Liver (tissue), 9 donors: ENCODE results near the gene POU2F2. TPM values are rescaled to one million over a fixed set of nuclear protein-coding genes. Genes with fewer than 3 reads are reported as not detected.

ENCODE experiments used
- DNase-seq: peaks from one replicate; pipeline ENCODE4 v3.0.0-alpha.2; 2017; ENCODE audit warnings: low spot score
- H3K27ac ChIP-seq, 2 donors: one replicate each; pipeline ENCODE4 v1.7.0; 2013; ENCODE audit warnings: inconsistent platforms in 2 of 2, low read length in 2 of 2, control low read depth in 1 of 2, low read depth in 1 of 2, mild to moderate bottlenecking in 1 of 2
- H3K27me3 ChIP-seq, 4 donors: one replicate each; pipeline versions ENCODE4 v1.6.1 to v1.7.0; 2013; ENCODE audit warnings: low read length in 3 of 4, inconsistent platforms in 1 of 4, mild to moderate bottlenecking in 1 of 4, moderate library complexity in 1 of 4; ENCODE audit not compliant: control insufficient read depth in 4 of 4, insufficient read depth in 4 of 4
- H3K36me3 ChIP-seq, 4 donors: one replicate each; pipeline versions ENCODE4 v1.6.1 to v1.7.0; 2013; ENCODE audit warnings: low read length in 3 of 4, mild to moderate bottlenecking in 3 of 4, low read depth in 1 of 4, moderate library complexity in 1 of 4; ENCODE audit not compliant: control insufficient read depth in 4 of 4, insufficient read depth in 3 of 4
- H3K4me1 ChIP-seq, 4 donors: one replicate each; pipeline versions ENCODE4 v1.6.1 to v1.7.0; 2013; ENCODE audit warnings: low read length in 3 of 4, mild to moderate bottlenecking in 3 of 4, moderate library complexity in 1 of 4; ENCODE audit not compliant: control insufficient read depth in 4 of 4, insufficient read depth in 4 of 4
- H3K4me3 ChIP-seq, 3 donors: one replicate each; pipeline versions ENCODE4 v1.6.1 to v1.7.0; 2013; ENCODE audit warnings: low read length in 3 of 3, control low read depth in 1 of 3, low read depth in 1 of 3, mild to moderate bottlenecking in 1 of 3
- H3K9ac ChIP-seq, 2 donors: one replicate each; pipeline ENCODE4 v1.7.0; 2013; ENCODE audit warnings: low read length in 2 of 2, mild to moderate bottlenecking in 2 of 2, moderate library complexity in 2 of 2, control low read depth in 1 of 2, low read depth in 1 of 2
- H3K9me3 ChIP-seq, 4 donors: one replicate each; pipeline versions ENCODE4 v1.6.1 to v1.7.0; 2013; ENCODE audit warnings: low read length in 3 of 4; ENCODE audit not compliant: control insufficient read depth in 4 of 4
- EGR1 ChIP-seq, 2 donors: IDR thresholded peaks; 2 replicates each; pipeline ENCODE4 v1.6.1; 2016 to 2018; ENCODE audit warnings: antibody characterized with exemption in 2 of 2, low read depth in 2 of 2
- FOXA1 ChIP-seq: IDR thresholded peaks from 2 replicates; pipeline ENCODE4 v1.6.1; 2016; ENCODE audit warnings: antibody characterized with exemption
- FOXA2 ChIP-seq: IDR thresholded peaks from 2 replicates; pipeline ENCODE4 v1.6.1; 2016; ENCODE audit warnings: antibody characterized with exemption
- GABPA ChIP-seq, 2 donors: IDR thresholded peaks in 1 of 2; conservative IDR thresholded peaks in 1 of 2; 2 replicates each; pipeline ENCODE4 v1.6.1; 2016; ENCODE audit warnings: antibody characterized with exemption in 2 of 2, mild to moderate bottlenecking in 1 of 2, moderate library complexity in 1 of 2
- HNF4A ChIP-seq, 2 donors: conservative IDR thresholded peaks; 2 replicates each; pipeline ENCODE4 v1.6.1; 2016; ENCODE audit warnings: antibody characterized with exemption in 2 of 2, mild to moderate bottlenecking in 2 of 2
- HNF4G ChIP-seq: IDR thresholded peaks from 2 replicates; pipeline ENCODE4 v1.6.1; 2016; ENCODE audit warnings: antibody characterized with exemption
- JUND ChIP-seq, 2 donors: IDR thresholded peaks; 2 replicates each; pipeline ENCODE4 v1.6.1; 2016; ENCODE audit warnings: antibody characterized with exemption in 2 of 2
- NR2F2 ChIP-seq: IDR thresholded peaks from 2 replicates; pipeline ENCODE4 v1.6.1; 2016; ENCODE audit warnings: antibody characterized with exemption
- RAD21 ChIP-seq, 2 donors: IDR thresholded peaks; 2 replicates each; pipeline ENCODE4 v1.6.1; 2016; ENCODE audit warnings: antibody characterized with exemption in 2 of 2, mild to moderate bottlenecking in 2 of 2
- RXRA ChIP-seq, 2 donors: IDR thresholded peaks; 2 replicates each; pipeline ENCODE4 v1.6.1; 2017 to 2018; ENCODE audit warnings: antibody characterized with exemption in 2 of 2, mild to moderate bottlenecking in 1 of 2
- SP1 ChIP-seq: IDR thresholded peaks from 2 replicates; pipeline ENCODE4 v1.6.1; 2018; ENCODE audit warnings: antibody characterized with exemption, mild to moderate bottlenecking
- TAF1 ChIP-seq: conservative IDR thresholded peaks from 2 replicates; pipeline ENCODE4 v1.6.1; 2016; ENCODE audit warnings: antibody characterized with exemption, mild to moderate bottlenecking
- YY1 ChIP-seq: IDR thresholded peaks from 2 replicates; pipeline ENCODE4 v1.6.1; 2016; ENCODE audit warnings: antibody characterized with exemption, mild to moderate bottlenecking
- WGBS: extraction: QIAGEN DNeasy Blood & Tissue Kit; methylation state at CpG from one replicate; pipeline ENCODE4 v1.1.7; 2013; 5-methylcytosine and 5-hydroxymethylcytosine counted together
- polyA plus RNA-seq, 2 donors: library from polyadenylated mRNA; stranded (reverse) in 1 of 2; unstranded in 1 of 2; fragments of 200-250 nt in 1 of 2; fragments of >200 nt in 1 of 2; fragmentation: Nextera tagmentation in 1 of 2; extraction: Ambion mirVana in 1 of 2; gene quantifications; one replicate each; pipeline versions ENCODE4 v1.2.1 to v1.2.3, GENCODE V29; 2013 to 2015
- total RNA-seq, 2 donors: library from RNA; depleted of rRNA; stranded (reverse); fragments of >200 nt; gene quantifications; one replicate each; pipeline ENCODE4 v1.2.3, GENCODE V29; 2014
- TF ChIP-seq, protein P1 (sequence below): IDR thresholded peaks from 2 replicates; pipeline ENCODE4 v1.6.1; 2016; ENCODE audit warnings: antibody characterized with exemption
- TF ChIP-seq, protein P2 (sequence below): fragments of 150-350 bp; IDR thresholded peaks from 2 replicates; pipeline ENCODE4 v1.5.1; 2017; ENCODE audit warnings: improper control_type of control experiment, low read depth, low read length; ENCODE audit not compliant: missing input control
- TF ChIP-seq, protein P3 (sequence below): IDR thresholded peaks from 2 replicates; pipeline ENCODE4 v1.6.1; 2016; ENCODE audit warnings: antibody characterized with exemption
- TF ChIP-seq, protein P4 (sequence below): IDR thresholded peaks from 2 replicates; pipeline ENCODE4 v1.6.1; 2016; ENCODE audit warnings: antibody characterized with exemption
- TF ChIP-seq, protein P5 (sequence below): IDR thresholded peaks from 2 replicates; pipeline ENCODE4 v1.6.1; 2016; ENCODE audit warnings: antibody characterized with exemption, mild to moderate bottlenecking
- donor health status: healthy.
- donor health status: healthy.
- donor health status: healthy.
- donor health status: healthy.
- donor health status: healthy.

Gene POU2F2
- total and polyA plus RNA-seq, 4 donors: 0.75 to 1.2 (median 0.97) TPM

DNA sequence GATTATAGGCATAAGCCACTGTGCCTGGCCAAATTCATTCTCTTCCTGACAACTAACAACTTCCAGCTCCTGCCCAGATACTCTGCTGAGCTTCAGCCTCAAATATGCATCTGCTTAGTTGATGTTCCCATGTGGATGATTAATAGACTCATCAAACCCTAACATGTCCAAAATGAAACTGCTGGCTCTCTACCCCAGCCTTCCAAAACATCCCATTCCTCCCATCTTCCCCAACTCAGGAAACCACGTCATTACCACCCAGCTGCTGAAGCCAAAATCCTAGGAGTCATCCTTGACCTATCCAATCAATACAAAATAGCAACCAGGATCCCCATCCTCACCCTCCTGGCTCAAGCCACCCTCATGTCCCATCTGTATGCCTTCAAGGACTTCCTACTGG, 20.9 kb downstream of the POU2F2 start:
- no peaks in the 10 kb centered on the region for H3K4me1 ChIP-seq
- no peaks in the 10 kb centered on the region for H3K9me3 ChIP-seq
- H3K27me3 ChIP-seq: peaks cover 0 to 2% (median 0%) of the 10 kb centered on the region in 4 donors
- H3K4me3 ChIP-seq: no peak overlapping the region
- 69% methylated on average over 1 of the region's 1 CpG for whole genome bisulfite sequencing
- no peaks in the 10 kb centered on the region for H3K36me3 ChIP-seq
- H3K9ac ChIP-seq: no peak overlapping the region
- TF ChIP-seq RXRA (IDR thresholded peaks at IDR 0.05) (no peak), SP1 (no peak), GABPA (IDR thresholded peaks at IDR 0.05 in 1 of 2, conservative IDR thresholded peaks at IDR 0.05 in 1 of 2) (no peak), HNF4G (no peak), FOXA2 (no peak), RAD21 (IDR thresholded peaks at IDR 0.05) (no peak), EGR1 (IDR thresholded peaks at IDR 0.05; ENCODE audit: low read depth in 2 of 2) (no peak), JUND (IDR thresholded peaks at IDR 0.05) (no peak), HNF4A (conservative IDR thresholded peaks at IDR 0.05) (no peak), YY1 (no peak), FOXA1 (no peak), TAF1 (no peak), NR2F2 (no peak)
- TF ChIP-seq, protein P1, sequence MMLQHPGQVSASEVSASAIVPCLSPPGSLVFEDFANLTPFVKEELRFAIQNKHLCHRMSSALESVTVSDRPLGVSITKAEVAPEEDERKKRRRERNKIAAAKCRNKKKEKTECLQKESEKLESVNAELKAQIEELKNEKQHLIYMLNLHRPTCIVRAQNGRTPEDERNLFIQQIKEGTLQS: no peak
- TF ChIP-seq, protein P2, sequence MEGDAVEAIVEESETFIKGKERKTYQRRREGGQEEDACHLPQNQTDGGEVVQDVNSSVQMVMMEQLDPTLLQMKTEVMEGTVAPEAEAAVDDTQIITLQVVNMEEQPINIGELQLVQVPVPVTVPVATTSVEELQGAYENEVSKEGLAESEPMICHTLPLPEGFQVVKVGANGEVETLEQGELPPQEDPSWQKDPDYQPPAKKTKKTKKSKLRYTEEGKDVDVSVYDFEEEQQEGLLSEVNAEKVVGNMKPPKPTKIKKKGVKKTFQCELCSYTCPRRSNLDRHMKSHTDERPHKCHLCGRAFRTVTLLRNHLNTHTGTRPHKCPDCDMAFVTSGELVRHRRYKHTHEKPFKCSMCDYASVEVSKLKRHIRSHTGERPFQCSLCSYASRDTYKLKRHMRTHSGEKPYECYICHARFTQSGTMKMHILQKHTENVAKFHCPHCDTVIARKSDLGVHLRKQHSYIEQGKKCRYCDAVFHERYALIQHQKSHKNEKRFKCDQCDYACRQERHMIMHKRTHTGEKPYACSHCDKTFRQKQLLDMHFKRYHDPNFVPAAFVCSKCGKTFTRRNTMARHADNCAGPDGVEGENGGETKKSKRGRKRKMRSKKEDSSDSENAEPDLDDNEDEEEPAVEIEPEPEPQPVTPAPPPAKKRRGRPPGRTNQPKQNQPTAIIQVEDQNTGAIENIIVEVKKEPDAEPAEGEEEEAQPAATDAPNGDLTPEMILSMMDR: no peak
- TF ChIP-seq, protein P3, sequence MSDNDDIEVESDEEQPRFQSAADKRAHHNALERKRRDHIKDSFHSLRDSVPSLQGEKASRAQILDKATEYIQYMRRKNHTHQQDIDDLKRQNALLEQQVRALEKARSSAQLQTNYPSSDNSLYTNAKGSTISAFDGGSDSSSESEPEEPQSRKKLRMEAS: no peak
- TF ChIP-seq, protein P4, sequence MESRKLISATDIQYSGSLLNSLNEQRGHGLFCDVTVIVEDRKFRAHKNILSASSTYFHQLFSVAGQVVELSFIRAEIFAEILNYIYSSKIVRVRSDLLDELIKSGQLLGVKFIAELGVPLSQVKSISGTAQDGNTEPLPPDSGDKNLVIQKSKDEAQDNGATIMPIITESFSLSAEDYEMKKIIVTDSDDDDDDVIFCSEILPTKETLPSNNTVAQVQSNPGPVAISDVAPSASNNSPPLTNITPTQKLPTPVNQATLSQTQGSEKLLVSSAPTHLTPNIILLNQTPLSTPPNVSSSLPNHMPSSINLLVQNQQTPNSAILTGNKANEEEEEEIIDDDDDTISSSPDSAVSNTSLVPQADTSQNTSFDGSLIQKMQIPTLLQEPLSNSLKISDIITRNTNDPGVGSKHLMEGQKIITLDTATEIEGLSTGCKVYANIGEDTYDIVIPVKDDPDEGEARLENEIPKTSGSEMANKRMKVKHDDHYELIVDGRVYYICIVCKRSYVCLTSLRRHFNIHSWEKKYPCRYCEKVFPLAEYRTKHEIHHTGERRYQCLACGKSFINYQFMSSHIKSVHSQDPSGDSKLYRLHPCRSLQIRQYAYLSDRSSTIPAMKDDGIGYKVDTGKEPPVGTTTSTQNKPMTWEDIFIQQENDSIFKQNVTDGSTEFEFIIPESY: no peak
- TF ChIP-seq, protein P5, sequence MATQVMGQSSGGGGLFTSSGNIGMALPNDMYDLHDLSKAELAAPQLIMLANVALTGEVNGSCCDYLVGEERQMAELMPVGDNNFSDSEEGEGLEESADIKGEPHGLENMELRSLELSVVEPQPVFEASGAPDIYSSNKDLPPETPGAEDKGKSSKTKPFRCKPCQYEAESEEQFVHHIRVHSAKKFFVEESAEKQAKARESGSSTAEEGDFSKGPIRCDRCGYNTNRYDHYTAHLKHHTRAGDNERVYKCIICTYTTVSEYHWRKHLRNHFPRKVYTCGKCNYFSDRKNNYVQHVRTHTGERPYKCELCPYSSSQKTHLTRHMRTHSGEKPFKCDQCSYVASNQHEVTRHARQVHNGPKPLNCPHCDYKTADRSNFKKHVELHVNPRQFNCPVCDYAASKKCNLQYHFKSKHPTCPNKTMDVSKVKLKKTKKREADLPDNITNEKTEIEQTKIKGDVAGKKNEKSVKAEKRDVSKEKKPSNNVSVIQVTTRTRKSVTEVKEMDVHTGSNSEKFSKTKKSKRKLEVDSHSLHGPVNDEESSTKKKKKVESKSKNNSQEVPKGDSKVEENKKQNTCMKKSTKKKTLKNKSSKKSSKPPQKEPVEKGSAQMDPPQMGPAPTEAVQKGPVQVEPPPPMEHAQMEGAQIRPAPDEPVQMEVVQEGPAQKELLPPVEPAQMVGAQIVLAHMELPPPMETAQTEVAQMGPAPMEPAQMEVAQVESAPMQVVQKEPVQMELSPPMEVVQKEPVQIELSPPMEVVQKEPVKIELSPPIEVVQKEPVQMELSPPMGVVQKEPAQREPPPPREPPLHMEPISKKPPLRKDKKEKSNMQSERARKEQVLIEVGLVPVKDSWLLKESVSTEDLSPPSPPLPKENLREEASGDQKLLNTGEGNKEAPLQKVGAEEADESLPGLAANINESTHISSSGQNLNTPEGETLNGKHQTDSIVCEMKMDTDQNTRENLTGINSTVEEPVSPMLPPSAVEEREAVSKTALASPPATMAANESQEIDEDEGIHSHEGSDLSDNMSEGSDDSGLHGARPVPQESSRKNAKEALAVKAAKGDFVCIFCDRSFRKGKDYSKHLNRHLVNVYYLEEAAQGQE: no peak
- no peak for DNase-seq
- H3K27ac ChIP-seq: no peak overlapping the region
